ES-I3 (cell line): ENCODE results near the gene UBE2E1.
A peak's percentile ranks its signal among the peaks of the same experiment; 100 is the strongest.

Source experiments
- H3K36me3 ChIP-seq: 2 replicates; pipeline ENCODE4 v1.6.1; 2013; ENCODE audit warnings: mild to moderate bottlenecking, low read length, control low read depth, moderate library complexity; ENCODE audit not compliant: insufficient read depth
- H3K4me1 ChIP-seq: 2 replicates; pipeline ENCODE4 v1.6.1; 2013; ENCODE audit warnings: mild to moderate bottlenecking, control low read depth, low read length; ENCODE audit not compliant: insufficient read depth
- H3K9ac ChIP-seq: 2 replicates; pipeline ENCODE4 v1.6.1; 2013; ENCODE audit warnings: low read depth, mild to moderate bottlenecking, low read length, moderate library complexity
- H3K9me3 ChIP-seq: 2 replicates; pipeline ENCODE4 v1.6.1; 2013; ENCODE audit warnings: mild to moderate bottlenecking, low read length, moderate library complexity; ENCODE audit not compliant: control insufficient read depth, insufficient read depth

The UBE2E1 gene

GRCh38 chr3:23805633-23806533 lies at the start of gene UBE2E1:
UBE2E1 (plus strand) TSS chr3:23805955; CDS start chr3:23807270, 1,315 bp downstream.
- H3K36me3 ChIP-seq = no peaks in the 10 kb centered on the region
- peak within 1 kb of the TSS; percentile 56 for H3K9ac ChIP-seq
- H3K9me3 ChIP-seq = no peaks in the 10 kb centered on the region
- H3K4me1 ChIP-seq = peaks cover 16% of the 10 kb centered on the region; the same call in 1 of the 2 replicates

GRCh38 chr3:23756206-23756840 lies 49.4 kb upstream of the UBE2E1 start:
- Histone ChIP-seq H3K4me1 (peaks cover 21% of the 10 kb centered on the region), H3K36me3 (no peaks in the 10 kb centered on the region), H3K9me3 (no peaks in the 10 kb centered on the region), H3K9ac (no peak overlapping the region)

GRCh38 chr3:23758253-23758838 lies 47.4 kb upstream of the UBE2E1 start:
- no peaks in the 10 kb centered on the region for H3K9me3 ChIP-seq
- H3K4me1 ChIP-seq = peaks cover 12% of the 10 kb centered on the region
- no peak overlapping the region for H3K9ac ChIP-seq

GRCh38 chr3:23760325-23760724 lies 45.4 kb upstream of the UBE2E1 start:
- no peaks in the 10 kb centered on the region for H3K36me3 ChIP-seq
- no peak overlapping the region for H3K9ac ChIP-seq
- no peaks in the 10 kb centered on the region for H3K9me3 ChIP-seq
- peaks cover 12% of the 10 kb centered on the region for H3K4me1 ChIP-seq

More at GRCh38 chr3:23758253-23758838, 47.4 kb upstream of the UBE2E1 start:
- H3K36me3 ChIP-seq = no peaks in the 10 kb centered on the region

GRCh38 chr3:23760871-23761373 lies 44.8 kb upstream of the UBE2E1 start:
- no peaks in the 10 kb centered on the region for H3K36me3 ChIP-seq
- H3K4me1 ChIP-seq = peaks cover 12% of the 10 kb centered on the region
- no peaks in the 10 kb centered on the region for H3K9me3 ChIP-seq
- H3K9ac ChIP-seq = no peak overlapping the region

- H3K4me1 ChIP-seq = peaks cover 12% of the 10 kb centered on the region
- H3K9me3 ChIP-seq = no peaks in the 10 kb centered on the region
- H3K9ac ChIP-seq = no peak overlapping the region
- H3K36me3 ChIP-seq = no peaks in the 10 kb centered on the region
These were observed 44.3 kb upstream of the UBE2E1 start for GRCh38 chr3:23761440-23761896.

GRCh38 chr3:23762214-23762613 lies 43.5 kb upstream of the UBE2E1 start:
- Histone ChIP-seq H3K36me3 (no peaks in the 10 kb centered on the region), H3K9ac (no peak overlapping the region), H3K9me3 (no peaks in the 10 kb centered on the region), H3K4me1 (peaks cover 12% of the 10 kb centered on the region)

GRCh38 chr3:23762759-23763477 lies 42.8 kb upstream of the UBE2E1 start:
- no peaks in the 10 kb centered on the region for H3K36me3 ChIP-seq
- no peak overlapping the region for H3K9ac ChIP-seq
- H3K9me3 ChIP-seq = no peaks in the 10 kb centered on the region
- peaks cover 12% of the 10 kb centered on the region for H3K4me1 ChIP-seq

- no peaks in the 10 kb centered on the region for H3K36me3 ChIP-seq
- H3K9ac ChIP-seq = no peak overlapping the region
- H3K9me3 ChIP-seq = no peaks in the 10 kb centered on the region
- H3K4me1 ChIP-seq = peaks cover 12% of the 10 kb centered on the region
These were observed 41.3 kb upstream of the UBE2E1 start for GRCh38 chr3:23764407-23764806.

GRCh38 chr3:23767546-23767945 lies 38.2 kb upstream of the UBE2E1 start:
- Histone ChIP-seq H3K36me3 (no peaks in the 10 kb centered on the region), H3K9me3 (no peaks in the 10 kb centered on the region), H3K4me1 (no peaks in the 10 kb centered on the region), H3K9ac (no peak overlapping the region)

- Histone ChIP-seq H3K36me3 (no peaks in the 10 kb centered on the region), H3K4me1 (peaks cover 3% of the 10 kb centered on the region; the same call in 1 of the 2 replicates), H3K9ac (no peak overlapping the region), H3K9me3 (peaks cover 3% of the 10 kb centered on the region; the same call in 1 of the 2 replicates)
These were observed 30.4 kb upstream of the UBE2E1 start for GRCh38 chr3:23775254-23775909.

GRCh38 chr3:23776352-23776891 lies 29.3 kb upstream of the UBE2E1 start:
- H3K9me3 ChIP-seq = peaks cover 3% of the 10 kb centered on the region; the same call in 1 of the 2 replicates
- H3K4me1 ChIP-seq = peaks cover 3% of the 10 kb centered on the region; the same call in 1 of the 2 replicates
- no peak overlapping the region for H3K9ac ChIP-seq
- H3K36me3 ChIP-seq = no peaks in the 10 kb centered on the region

GRCh38 chr3:23778446-23778845 lies 27.3 kb upstream of the UBE2E1 start:
- Histone ChIP-seq H3K9me3 (peaks cover 3% of the 10 kb centered on the region; the same call in 1 of the 2 replicates), H3K4me1 (peaks cover 3% of the 10 kb centered on the region; the same call in 1 of the 2 replicates), H3K9ac (no peak overlapping the region), H3K36me3 (no peaks in the 10 kb centered on the region)
